ENCODE measurements around the gene ZNF878. TPM values are rescaled to one million over a fixed set of nuclear protein-coding genes. Genes with fewer than 3 reads are reported as not detected.

Gene ZNF878
- total RNA-seq, 1 donor from 2014 or later, result 0.41 TPM

- no peak for FAIRE-seq
Measured at GRCh38 chr19:12035220-12036172, 17.3 kb downstream of the ZNF878 start, which contains the start of gene ZNF433. ZNF433 (minus strand) TSS chr19:12035679; CDS start chr19:12035539, 140 bp downstream.

GRCh38 chr19:12034620-12035019 is 18.1 kb downstream of the ZNF878 start:
- no peak for FAIRE-seq
- no peak for DNase-seq (ENCODE audit: low spot score in 2 of 2)

More at GRCh38 chr19:12035220-12036172, 17.3 kb downstream of the ZNF878 start, which contains the start of gene ZNF433:
- DNase-seq (ENCODE audit: low spot score in 2 of 2), result peak; percentile 95 to 98

- no peak for FAIRE-seq
Measured at GRCh38 chr19:12034198-12034597, 18.6 kb downstream of the ZNF878 start.

GRCh38 chr19:12015753-12016116 is 37.0 kb downstream of the ZNF878 start:
- FAIRE-seq (no peak), DNase-seq (ENCODE audit: low spot score in 2 of 2) (no peak)

More at GRCh38 chr19:12034198-12034597, 18.6 kb downstream of the ZNF878 start:
- no peak for DNase-seq (ENCODE audit: low spot score in 2 of 2)

- no peak for DNase-seq (ENCODE audit: low spot score in 2 of 2)
- no peak for FAIRE-seq
Measured at GRCh38 chr19:12015015-12015752, 37.6 kb downstream of the ZNF878 start.

- no peak for FAIRE-seq
- no peak for DNase-seq (ENCODE audit: low spot score in 2 of 2)
Measured at GRCh38 chr19:12000152-12000981, 52.4 kb downstream of the ZNF878 start.

- no peak for FAIRE-seq
- DNase-seq (ENCODE audit: low spot score in 2 of 2), result no peak
Measured at GRCh38 chr19:11995174-11995573, 57.6 kb downstream of the ZNF878 start.

Small RNA genes within 50 kb of the gene (small RNA-seq; reads per million reads assigned to genes)
- gene RF00019 (not detected), gene RNA5SP464 (not detected), gene RNA5SP465 (not detected), gene RNA5SP466 (not detected)

Other genes starting within 250 kb of the ZNF878 start
- 21.6 TPM for gene ZNF440, start 238.7 kb downstream of the ZNF878 start, total RNA-seq
- gene ZNF439, start 204.2 kb downstream of the ZNF878 start, total RNA-seq, result 38.3 TPM
- 17.9 TPM for gene ZNF69, start 165.2 kb downstream of the ZNF878 start, total RNA-seq
- gene ZNF700, start 127.9 kb downstream of the ZNF878 start, total RNA-seq, result 13.5 TPM
- 4.5 TPM for gene ZNF763, start 87.9 kb downstream of the ZNF878 start, total RNA-seq
- 16.3 TPM for gene ZNF433, start 17.3 kb downstream of the ZNF878 start, total RNA-seq
- gene ZNF844, start 11.8 kb upstream of the ZNF878 start, total RNA-seq, result 13.5 TPM
- 6.1 TPM for gene ZNF20, start 87.4 kb upstream of the ZNF878 start, total RNA-seq
- 29.3 TPM for gene ZNF625, start 103.8 kb upstream of the ZNF878 start, total RNA-seq
- 25.7 TPM for gene ZNF136, start 110.1 kb upstream of the ZNF878 start, total RNA-seq
- gene ZNF44, start 241.9 kb upstream of the ZNF878 start, total RNA-seq, result 17.5 TPM